Left cardiac atrium (tissue), 4 donors: ENCODE results near the gene LRP1B. TPM values are rescaled to one million over a fixed set of nuclear protein-coding genes. Genes with fewer than 3 reads are reported as not detected.

Experiments used
- ATAC-seq, 2 donors: fragments of 200-7000 bp; cut with Tn5 transposase; one replicate each; pipeline ENCODE4 v1.9.1; 2020; ENCODE audit warnings: mild to moderate bottlenecking in 2 of 2, moderate library complexity in 2 of 2
- DNase-seq: peaks from one replicate; pipeline ENCODE4 v3.0.0-alpha.2; 2020
- intact Hi-C, 2 donors: fragments of 100-400 bp; cut with DNase I; formaldehyde crosslinking; loops; one replicate each; pipeline versions ENCODE4 v1.14.1 to v1.15.1; 2022 to 2023
- total RNA-seq, 2 donors: library from RNA; stranded (reverse); fragmentation: NEBNext Ultra II Directional; extraction: Animal tissue kit (Norgen Biotek cat#: 25700); gene quantifications; one replicate each; pipeline ENCODE4 v1.2.1, GENCODE V29; 2021
- donor health status: DM: no; HTN: yes; CAD: no.
- donor health status: DM: no; HTN: yes; CAD: no; lungs with severe emphysema.
- donor health status: DM: yes; HTN: yes; CAD: no.
- donor health status: Dilated cardiomyopathy.

Gene LRP1B
- total RNA-seq, 2 donors from 2014 or later = 1.2 TPM

GRCh38 chr2:141440072-141440635 lies 690.7 kb downstream of the LRP1B start:
- DNase-seq = no peak
- intact Hi-C loops = no loop called here
- no peak for ATAC-seq

GRCh38 chr2:141439524-141439923 lies 691.3 kb downstream of the LRP1B start:
- DNase-seq = no peak
- intact Hi-C loops = no loop called here
- no peak for ATAC-seq

- DNase-seq (no peak), ATAC-seq (no peak)
- intact Hi-C loops = no loop called here
Measured at GRCh38 chr2:141438536-141438935, 692.3 kb downstream of the LRP1B start.

- intact Hi-C loops = no loop called here
- ATAC-seq (no peak), DNase-seq (no peak)
Measured at GRCh38 chr2:141437521-141437920, 693.3 kb downstream of the LRP1B start.

- ATAC-seq = no peak
- DNase-seq = no peak
- intact Hi-C loops = no loop called here
Measured at GRCh38 chr2:141423124-141423523, 707.7 kb downstream of the LRP1B start.

- no peak for DNase-seq
- no peak for ATAC-seq
- intact Hi-C loops = no loop called here
Measured at GRCh38 chr2:141417246-141417797, 713.5 kb downstream of the LRP1B start.

- intact Hi-C loops = no loop called here
- no peak for ATAC-seq
- DNase-seq = no peak
Measured at GRCh38 chr2:141411419-141411818, 719.4 kb downstream of the LRP1B start.

- ATAC-seq = no peak
Measured at GRCh38 chr2:141399270-141399669, 731.5 kb downstream of the LRP1B start.

GRCh38 chr2:141393214-141393545 lies 737.6 kb downstream of the LRP1B start:
- no peak for DNase-seq
- no peak for ATAC-seq
- intact Hi-C loops = no loop called here

More at GRCh38 chr2:141399270-141399669, 731.5 kb downstream of the LRP1B start:
- DNase-seq = no peak
- intact Hi-C loops = no loop called here

- intact Hi-C loops = no loop called here
- peak; percentile 38 to 66 for ATAC-seq
Measured at GRCh38 chr2:141392517-141393213, 738.2 kb downstream of the LRP1B start.

GRCh38 chr2:141386168-141386567 lies 744.6 kb downstream of the LRP1B start:
- ATAC-seq (no peak), DNase-seq (no peak)
- intact Hi-C loops = no loop called here

More at GRCh38 chr2:141392517-141393213, 738.2 kb downstream of the LRP1B start:
- DNase-seq = no peak

GRCh38 chr2:141384676-141385075 lies 746.1 kb downstream of the LRP1B start:
- DNase-seq = no peak
- intact Hi-C loops = no loop called here
- no peak for ATAC-seq

- ATAC-seq = no peak
- DNase-seq = no peak
- intact Hi-C loops = no loop called here
Measured at GRCh38 chr2:141381946-141382345, 748.9 kb downstream of the LRP1B start.

GRCh38 chr2:141380008-141380979 lies 750.5 kb downstream of the LRP1B start:
- DNase-seq (no peak), ATAC-seq (no peak)
- intact Hi-C loops = no loop called here

- intact Hi-C loops = no loop called here
- no peak for DNase-seq
- ATAC-seq = no peak
Measured at GRCh38 chr2:141364821-141365220, 766.0 kb downstream of the LRP1B start.

- DNase-seq (no peak), ATAC-seq (no peak)
- intact Hi-C loops = no loop called here
Measured at GRCh38 chr2:141362311-141362710, 768.5 kb downstream of the LRP1B start.

- intact Hi-C loops = no loop called here
- no peak for DNase-seq
Measured at GRCh38 chr2:141348481-141348880, 782.3 kb downstream of the LRP1B start.

GRCh38 chr2:141341444-141341843 lies 789.4 kb downstream of the LRP1B start:
- DNase-seq = no peak
- no peak for ATAC-seq
- intact Hi-C loops = no loop called here

More at GRCh38 chr2:141348481-141348880, 782.3 kb downstream of the LRP1B start:
- ATAC-seq = no peak

- ATAC-seq = peak in 1 of 2 donors; percentile 51
- no peak for DNase-seq
- intact Hi-C loops = no loop called here
Measured at GRCh38 chr2:141331127-141331526, 799.7 kb downstream of the LRP1B start.

GRCh38 chr2:141329964-141330363 lies 800.9 kb downstream of the LRP1B start:
- no peak for DNase-seq
- no peak for ATAC-seq
- intact Hi-C loops = no loop called here
